Femur (tissue), 1 donor: ENCODE measurements around the gene PNPLA1.

Experiments
- DNase-seq: peaks from one replicate; pipeline ENCODE4 v3.0.0-alpha.2; 2017

PNPLA1 gene

GRCh38 chr6:36246506-36247268 is 23.2 kb upstream of the PNPLA1 start:
- no peak for DNase-seq

GRCh38 chr6:36247693-36248092 is 22.2 kb upstream of the PNPLA1 start:
- no peak for DNase-seq

- no peak for DNase-seq
These were observed 20.9 kb upstream of the PNPLA1 start for GRCh38 chr6:36248980-36249379.

- no peak for DNase-seq
These were observed 20.3 kb upstream of the PNPLA1 start for GRCh38 chr6:36249536-36249935.

- DNase-seq = no peak
These were observed 17.9 kb upstream of the PNPLA1 start for GRCh38 chr6:36252005-36252404.

- no peak for DNase-seq
These were observed 6.4 kb upstream of the PNPLA1 start for GRCh38 chr6:36263390-36264000.

GRCh38 chr6:36265744-36266143 is 4.1 kb upstream of the PNPLA1 start:
- no peak for DNase-seq

- DNase-seq = no peak
These were observed 2.8 kb upstream of the PNPLA1 start for GRCh38 chr6:36266913-36267644.

- no peak for DNase-seq
These were observed 2.0 kb upstream of the PNPLA1 start for GRCh38 chr6:36267731-36268477.

GRCh38 chr6:36268478-36269275 is 1.2 kb upstream of the PNPLA1 start:
- DNase-seq = peak; percentile 59

- no peak for DNase-seq
These were observed 2.4 kb downstream of the PNPLA1 start for GRCh38 chr6:36272234-36272633.

- DNase-seq = no peak
These were observed 3.2 kb downstream of the PNPLA1 start for GRCh38 chr6:36273067-36273466.

GRCh38 chr6:36273802-36274514 is 4.1 kb downstream of the PNPLA1 start:
- DNase-seq = no peak

- DNase-seq = no peak
These were observed 7.0 kb downstream of the PNPLA1 start for GRCh38 chr6:36276581-36277536.

GRCh38 chr6:36277946-36278470 is 8.1 kb downstream of the PNPLA1 start:
- no peak for DNase-seq

- no peak for DNase-seq
These were observed 10.6 kb downstream of the PNPLA1 start for GRCh38 chr6:36280467-36280866.

- DNase-seq = no peak
These were observed 11.1 kb downstream of the PNPLA1 start for GRCh38 chr6:36280983-36281382.

- DNase-seq = no peak
These were observed 13.7 kb downstream of the PNPLA1 start for GRCh38 chr6:36283608-36284007.

GRCh38 chr6:36284359-36284758 is 14.5 kb downstream of the PNPLA1 start:
- no peak for DNase-seq

- no peak for DNase-seq
These were observed 15.4 kb downstream of the PNPLA1 start for GRCh38 chr6:36285187-36285671.
